BE2C (cell line): Measurements from ENCODE around the gene TMEM101.
"Not testable (repeated sequence)": the region's sequence is repeated elsewhere in the genome, so short reads cannot be mapped to it uniquely, and the experiment has no call there.

Source experiments
- DNase-seq: peaks from one replicate; pipeline ENCODE4 v3.0.0-alpha.2; 2020
- H3K27me3 ChIP-seq: fragments of 250-450 bp; sonication (Bioruptor Pico); 2 replicates; pipeline ENCODE4 v1.5.1; 2020; ENCODE audit warnings: mild to moderate bottlenecking
- H3K36me3 ChIP-seq: fragments of 250-450 bp; sonication (Bioruptor Pico); 2 replicates; pipeline ENCODE4 v1.5.1; 2020; ENCODE audit warnings: mild to moderate bottlenecking
- H3K4me1 ChIP-seq: fragments of 250-450 bp; sonication (Bioruptor Pico); 2 replicates; pipeline ENCODE4 v1.5.1; 2020
- H3K4me3 ChIP-seq: 2 replicates; pipeline ENCODE4 v1.5.1; 2011; ENCODE audit warnings: low read depth, low read length
- H3K9me3 ChIP-seq: fragments of 250-450 bp; sonication (Bioruptor Pico); 2 replicates; pipeline ENCODE4 v1.5.1; 2020
- CTCF ChIP-seq: IDR thresholded peaks from 2 replicates; pipeline ENCODE4 v1.5.1; 2012; ENCODE audit warnings: mild to moderate bottlenecking, low read depth, low read length

Gene TMEM101

DNA sequence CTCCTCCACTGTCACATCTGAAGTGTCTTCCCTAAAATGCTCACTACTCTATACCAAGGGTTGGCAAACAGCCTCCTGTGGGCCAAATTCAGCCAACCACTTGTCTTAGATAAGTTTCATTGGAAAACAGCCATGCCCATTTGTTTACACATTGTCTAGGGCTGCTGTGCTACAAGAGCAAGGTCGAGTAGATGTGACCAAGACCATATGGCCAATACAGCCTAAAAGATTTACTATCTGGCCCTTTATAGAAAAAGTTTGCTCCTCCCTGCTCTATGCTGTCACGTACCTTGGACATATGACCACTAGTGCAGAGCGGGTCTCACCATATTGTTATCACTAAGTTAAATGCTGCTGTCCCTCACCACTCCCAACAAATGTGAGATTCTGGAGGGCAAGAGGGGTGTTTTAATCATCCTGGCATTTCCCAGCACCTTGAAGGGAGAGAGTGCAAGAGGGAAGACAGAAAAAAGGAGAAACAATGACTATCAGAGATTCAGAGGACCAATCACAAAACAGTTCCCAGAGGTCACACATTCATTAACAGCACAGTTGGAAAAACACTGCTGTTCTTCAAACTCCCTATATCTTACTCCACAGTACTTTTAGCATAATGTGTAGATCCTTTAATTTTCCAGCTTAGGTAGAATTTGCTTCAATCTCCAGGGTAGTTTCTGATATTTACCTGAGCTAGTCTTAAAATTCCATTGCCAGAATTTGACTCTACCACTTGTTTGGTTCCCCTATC is 38.5 kb upstream of the TMEM101 start:
- H3K4me3 ChIP-seq, result no peak overlapping the region
- peaks cover 75% of the 10 kb centered on the region for H3K36me3 ChIP-seq
- H3K27me3 ChIP-seq, result no peaks in the 10 kb centered on the region
- no peaks in the 10 kb centered on the region for H3K9me3 ChIP-seq
- no peak for DNase-seq
- no peaks in the 10 kb centered on the region for H3K4me1 ChIP-seq
- TF ChIP-seq CTCF, result no peak

DNA sequence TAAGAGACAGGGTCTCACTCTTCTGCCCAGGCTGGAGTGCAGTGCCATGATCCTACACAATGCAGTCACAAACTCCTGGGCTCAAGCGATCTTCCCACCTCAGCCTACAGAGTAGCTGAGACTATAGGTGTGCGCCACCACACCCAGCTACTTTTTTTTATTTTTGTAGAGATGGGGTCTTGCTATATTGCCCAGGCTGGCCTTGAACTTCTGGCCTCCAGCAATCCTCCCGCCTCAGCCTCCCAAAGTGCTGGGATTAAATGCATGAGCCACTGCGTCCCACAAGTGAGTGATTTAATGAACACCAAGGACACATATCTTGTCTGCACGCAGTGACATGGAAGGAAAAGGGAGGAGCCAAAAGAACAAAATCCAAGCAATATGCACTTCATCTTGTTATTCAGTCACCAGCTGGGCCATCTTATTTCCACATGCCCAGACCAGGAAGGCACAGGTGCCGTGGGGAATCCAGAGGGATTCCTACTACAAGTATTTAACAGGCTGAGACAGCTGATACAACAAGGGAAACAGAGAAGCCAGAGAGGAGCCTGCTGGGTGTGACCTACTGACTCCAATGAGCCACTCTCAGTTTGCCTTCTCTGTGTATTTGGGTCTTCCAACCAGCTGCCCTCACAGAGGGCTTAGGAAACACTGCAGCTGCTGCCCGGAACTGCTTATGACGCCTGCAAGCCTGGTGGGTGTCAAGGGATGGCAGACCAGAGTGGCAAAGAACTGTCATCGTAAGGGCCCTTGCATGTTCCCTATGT is 34.7 kb upstream of the TMEM101 start:
- Histone ChIP-seq H3K4me3 (no peak overlapping the region), H3K36me3 (peaks cover 70% of the 10 kb centered on the region), H3K4me1 (no peaks in the 10 kb centered on the region), H3K9me3 (no peaks in the 10 kb centered on the region), H3K27me3 (no peaks in the 10 kb centered on the region)
- no peak for DNase-seq
- TF ChIP-seq CTCF, result no peak

DNA sequence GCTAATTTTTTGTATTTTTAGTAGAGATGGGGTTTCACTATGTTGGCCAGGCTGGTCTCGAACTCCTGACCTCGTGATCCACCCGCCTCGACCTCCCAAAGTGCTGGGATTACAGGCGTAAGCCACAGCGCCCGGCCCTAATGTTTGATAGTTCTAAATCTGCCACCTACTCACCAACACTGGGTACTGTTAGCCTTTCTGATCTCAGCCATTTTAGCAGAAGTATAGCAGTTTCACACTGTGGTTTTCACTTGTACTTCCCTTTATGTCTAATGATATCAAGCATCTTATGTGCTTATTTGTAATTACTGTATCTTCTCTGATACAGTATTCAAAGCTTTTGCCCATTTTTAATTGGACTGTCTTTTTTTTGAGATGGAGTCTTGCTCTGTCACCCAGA is 32.1 kb upstream of the TMEM101 start:
- not testable (repeated sequence) for H3K4me3 ChIP-seq, H3K27me3 ChIP-seq, H3K4me1 ChIP-seq, DNase-seq, H3K9me3 ChIP-seq
- peaks cover 52% of the 10 kb centered on the region for H3K36me3 ChIP-seq

GRCh38 chr17:44045486-44045885 is 30.7 kb upstream of the TMEM101 start:
- no peak for DNase-seq
- H3K9me3 ChIP-seq, result no peaks in the 10 kb centered on the region
- no peak overlapping the region for H3K4me3 ChIP-seq
- H3K4me1 ChIP-seq, result peaks cover 5% of the 10 kb centered on the region
- H3K27me3 ChIP-seq, result no peaks in the 10 kb centered on the region
- peaks cover 39% of the 10 kb centered on the region for H3K36me3 ChIP-seq
- no peak for TF ChIP-seq CTCF

- Histone ChIP-seq H3K36me3 (peaks cover 35% of the 10 kb centered on the region), H3K4me1 (peaks cover 8% of the 10 kb centered on the region), H3K9me3 (no peaks in the 10 kb centered on the region), H3K4me3 (no peak overlapping the region), H3K27me3 (no peaks in the 10 kb centered on the region)
- no peak for DNase-seq
- no peak for TF ChIP-seq CTCF
These were observed 29.3 kb upstream of the TMEM101 start for GRCh38 chr17:44044071-44044470.

DNA sequence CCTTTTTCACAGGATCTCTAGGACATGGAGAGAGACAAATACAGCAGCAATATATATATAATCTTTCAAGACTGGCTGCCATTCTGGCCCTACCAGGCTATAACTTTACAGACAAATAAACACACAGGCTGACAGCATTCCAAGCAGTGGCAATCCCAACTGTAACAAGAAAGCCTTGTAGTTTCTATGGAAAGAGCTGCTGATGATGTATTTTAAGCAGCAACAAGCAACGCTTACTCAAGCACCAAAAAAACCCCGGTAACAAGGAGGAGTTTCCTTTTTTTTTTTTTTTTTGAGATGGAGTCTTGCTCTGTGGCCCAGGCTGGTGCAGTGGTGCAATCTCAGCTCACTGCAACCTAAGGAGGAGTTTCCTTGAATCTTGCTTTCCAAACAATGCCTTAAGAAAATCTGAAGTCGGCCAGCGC is 28.5 kb upstream of the TMEM101 start:
- Histone ChIP-seq H3K27me3 (no peaks in the 10 kb centered on the region), H3K4me1 (peaks cover 8% of the 10 kb centered on the region), H3K9me3 (no peaks in the 10 kb centered on the region), H3K4me3 (no peak overlapping the region), H3K36me3 (peaks cover 35% of the 10 kb centered on the region)
- no peak for DNase-seq
- no peak for TF ChIP-seq CTCF
